IgD-negative memory B cell (primary cell): Measurements from ENCODE around the gene CRACR2A. TPM values are rescaled to one million over a fixed set of nuclear protein-coding genes. Genes with fewer than 3 reads are reported as not detected.

ENCODE experiments used
- H3K27ac Mint-ChIP-seq, 3 donors: one replicate each; pipeline ENCODE4 v1.8.0; 2020 to 2022; ENCODE audit warnings: mild to moderate bottlenecking in 3 of 3, mixed read lengths in 3 of 3, moderate library complexity in 1 of 3
- H3K27me3 Mint-ChIP-seq: one replicate; pipeline ENCODE4 v1.8.0; 2021; ENCODE audit warnings: mixed read lengths
- H3K36me3 Mint-ChIP-seq: one replicate; pipeline ENCODE4 v1.8.0; 2020; ENCODE audit warnings: mild to moderate bottlenecking, mixed read lengths
- H3K4me1 Mint-ChIP-seq, 3 donors: one replicate each; pipeline ENCODE4 v1.8.0; 2020 to 2022; ENCODE audit warnings: mixed read lengths in 3 of 3, mild to moderate bottlenecking in 1 of 3
- H3K4me3 Mint-ChIP-seq, 4 donors: one replicate each; pipeline ENCODE4 v1.8.0; 2020 to 2022; ENCODE audit warnings: mild to moderate bottlenecking in 4 of 4, mixed read lengths in 4 of 4, moderate library complexity in 3 of 4
- H3K9me3 Mint-ChIP-seq, 3 donors: one replicate each; pipeline ENCODE4 v1.8.0; 2020 to 2021; ENCODE audit warnings: mixed read lengths in 3 of 3, mild to moderate bottlenecking in 1 of 3
- polyA plus RNA-seq: library from polyadenylated mRNA; unstranded; fragments of 300-500 nt; fragmentation: Illumina TruSeq; gene quantifications from one replicate; pipeline ENCODE4 v1.2.3, GENCODE V29; 2021

The CRACR2A gene
- polyA plus RNA-seq, 1 donor from 2014 or later = 10.1 TPM

GRCh38 chr12:3644104-3644503 is 108.8 kb downstream of the CRACR2A start:
- Mint-ChIP-seq H3K27ac (no peak overlapping the region), H3K36me3 (peaks cover 20% of the 10 kb centered on the region), H3K4me1 (no peaks in the 10 kb centered on the region), H3K27me3 (no peaks in the 10 kb centered on the region), H3K4me3 (no peak overlapping the region), H3K9me3 (no peaks in the 10 kb centered on the region)

- Mint-ChIP-seq H3K27ac (no peak overlapping the region), H3K9me3 (no peaks in the 10 kb centered on the region), H3K4me3 (no peak overlapping the region), H3K4me1 (no peaks in the 10 kb centered on the region), H3K27me3 (no peaks in the 10 kb centered on the region), H3K36me3 (peaks cover 33% of the 10 kb centered on the region)
These were observed 111.4 kb downstream of the CRACR2A start for GRCh38 chr12:3641428-3642018.

- no peaks in the 10 kb centered on the region for H3K9me3 Mint-ChIP-seq
- no peak overlapping the region for H3K27ac Mint-ChIP-seq
- H3K36me3 Mint-ChIP-seq = peaks cover 24% of the 10 kb centered on the region
- H3K4me3 Mint-ChIP-seq = no peak overlapping the region
- H3K27me3 Mint-ChIP-seq = no peaks in the 10 kb centered on the region
- H3K4me1 Mint-ChIP-seq = no peaks in the 10 kb centered on the region
These were observed 116.6 kb downstream of the CRACR2A start for GRCh38 chr12:3636328-3636727.

GRCh38 chr12:3634348-3634747 is 118.6 kb downstream of the CRACR2A start:
- Mint-ChIP-seq H3K27me3 (no peaks in the 10 kb centered on the region), H3K4me3 (no peak overlapping the region), H3K4me1 (no peaks in the 10 kb centered on the region), H3K36me3 (peaks cover 18% of the 10 kb centered on the region), H3K9me3 (no peaks in the 10 kb centered on the region), H3K27ac (no peak overlapping the region)

GRCh38 chr12:3633396-3633795 is 119.5 kb downstream of the CRACR2A start:
- H3K27ac Mint-ChIP-seq = no peak overlapping the region
- H3K27me3 Mint-ChIP-seq = no peaks in the 10 kb centered on the region
- no peaks in the 10 kb centered on the region for H3K4me1 Mint-ChIP-seq
- no peak overlapping the region for H3K4me3 Mint-ChIP-seq
- H3K9me3 Mint-ChIP-seq = no peaks in the 10 kb centered on the region
- peaks cover 14% of the 10 kb centered on the region for H3K36me3 Mint-ChIP-seq

- Mint-ChIP-seq H3K9me3 (no peaks in the 10 kb centered on the region), H3K36me3 (peaks cover 14% of the 10 kb centered on the region), H3K27ac (no peak overlapping the region), H3K4me3 (no peak overlapping the region), H3K4me1 (no peaks in the 10 kb centered on the region), H3K27me3 (no peaks in the 10 kb centered on the region)
These were observed 120.2 kb downstream of the CRACR2A start for GRCh38 chr12:3632754-3633153.

- Mint-ChIP-seq H3K4me1 (no peaks in the 10 kb centered on the region), H3K4me3 (no peak overlapping the region), H3K9me3 (no peaks in the 10 kb centered on the region), H3K27ac (peak overlapping the region in 1 of 3 donors; percentile 54), H3K36me3 (peaks cover 10% of the 10 kb centered on the region), H3K27me3 (no peaks in the 10 kb centered on the region)
These were observed 120.7 kb downstream of the CRACR2A start for GRCh38 chr12:3632256-3632655.

GRCh38 chr12:3631759-3632158 is 121.2 kb downstream of the CRACR2A start:
- no peaks in the 10 kb centered on the region for H3K27me3 Mint-ChIP-seq
- H3K4me3 Mint-ChIP-seq = no peak overlapping the region
- peak overlapping the region in 1 of 3 donors; percentile 54 for H3K27ac Mint-ChIP-seq
- no peaks in the 10 kb centered on the region for H3K9me3 Mint-ChIP-seq
- peaks cover 5% of the 10 kb centered on the region for H3K36me3 Mint-ChIP-seq
- H3K4me1 Mint-ChIP-seq = no peaks in the 10 kb centered on the region

GRCh38 chr12:3631272-3631637 is 121.7 kb downstream of the CRACR2A start:
- Mint-ChIP-seq H3K27ac (no peak overlapping the region), H3K4me3 (no peak overlapping the region), H3K36me3 (peaks cover 8% of the 10 kb centered on the region)

GRCh38 chr12:3630621-3631271 is 122.2 kb downstream of the CRACR2A start:
- Mint-ChIP-seq H3K27ac (no peak overlapping the region), H3K27me3 (no peaks in the 10 kb centered on the region), H3K4me3 (no peak overlapping the region), H3K36me3 (peaks cover 9% of the 10 kb centered on the region), H3K9me3 (no peaks in the 10 kb centered on the region), H3K4me1 (no peaks in the 10 kb centered on the region)

More at GRCh38 chr12:3631272-3631637, 121.7 kb downstream of the CRACR2A start:
- Mint-ChIP-seq H3K27me3 (no peaks in the 10 kb centered on the region), H3K4me1 (no peaks in the 10 kb centered on the region), H3K9me3 (no peaks in the 10 kb centered on the region)

GRCh38 chr12:3630111-3630510 is 122.8 kb downstream of the CRACR2A start:
- no peak overlapping the region for H3K4me3 Mint-ChIP-seq
- H3K36me3 Mint-ChIP-seq = peaks cover 9% of the 10 kb centered on the region
- H3K27me3 Mint-ChIP-seq = no peaks in the 10 kb centered on the region
- no peaks in the 10 kb centered on the region for H3K9me3 Mint-ChIP-seq
- peak overlapping the region in 1 of 3 donors; percentile 31 for H3K27ac Mint-ChIP-seq
- no peaks in the 10 kb centered on the region for H3K4me1 Mint-ChIP-seq

GRCh38 chr12:3629057-3629830 is 123.7 kb downstream of the CRACR2A start:
- no peaks in the 10 kb centered on the region for H3K4me1 Mint-ChIP-seq
- no peaks in the 10 kb centered on the region for H3K9me3 Mint-ChIP-seq
- H3K4me3 Mint-ChIP-seq = no peak overlapping the region
- H3K36me3 Mint-ChIP-seq = peaks cover 9% of the 10 kb centered on the region
- peak overlapping the region in 1 of 3 donors; percentile 19 for H3K27ac Mint-ChIP-seq
- no peaks in the 10 kb centered on the region for H3K27me3 Mint-ChIP-seq

- Mint-ChIP-seq H3K27ac (peak overlapping the region in 1 of 3 donors; percentile 19), H3K27me3 (no peaks in the 10 kb centered on the region), H3K9me3 (no peaks in the 10 kb centered on the region), H3K36me3 (peaks cover 11% of the 10 kb centered on the region), H3K4me3 (no peak overlapping the region), H3K4me1 (no peaks in the 10 kb centered on the region)
These were observed 124.3 kb downstream of the CRACR2A start for GRCh38 chr12:3628629-3629028.

GRCh38 chr12:3627336-3627735 is 125.6 kb downstream of the CRACR2A start:
- Mint-ChIP-seq H3K27ac (no peak overlapping the region), H3K36me3 (peaks cover 9% of the 10 kb centered on the region), H3K4me1 (peaks cover 0 to 8% (median 4%) of the 10 kb centered on the region in 3 donors), H3K9me3 (no peaks in the 10 kb centered on the region), H3K4me3 (no peak overlapping the region), H3K27me3 (no peaks in the 10 kb centered on the region)

GRCh38 chr12:3624273-3624672 is 128.6 kb downstream of the CRACR2A start:
- Mint-ChIP-seq H3K4me3 (no peak overlapping the region), H3K36me3 (peaks cover 16% of the 10 kb centered on the region), H3K9me3 (no peaks in the 10 kb centered on the region), H3K27me3 (no peaks in the 10 kb centered on the region), H3K27ac (peak overlapping the region in 1 of 3 donors; percentile 4), H3K4me1 (peaks cover 0 to 9% (median 4%) of the 10 kb centered on the region in 3 donors)
